HG03064 (cell line): Measurements from ENCODE around the gene ZBED1.
"Not testable (repeated sequence)": the region's sequence is repeated elsewhere in the genome, so short reads cannot be mapped to it uniquely, and the experiment has no call there.

Source experiments
- ATAC-seq: cut with Tn5 transposase; IDR thresholded peaks from one replicate; pipeline ENCODE4 v1.9.1; 2021; ENCODE audit warnings: low read depth; ENCODE audit not compliant: unreplicated experiment

The ZBED1 gene

DNA sequence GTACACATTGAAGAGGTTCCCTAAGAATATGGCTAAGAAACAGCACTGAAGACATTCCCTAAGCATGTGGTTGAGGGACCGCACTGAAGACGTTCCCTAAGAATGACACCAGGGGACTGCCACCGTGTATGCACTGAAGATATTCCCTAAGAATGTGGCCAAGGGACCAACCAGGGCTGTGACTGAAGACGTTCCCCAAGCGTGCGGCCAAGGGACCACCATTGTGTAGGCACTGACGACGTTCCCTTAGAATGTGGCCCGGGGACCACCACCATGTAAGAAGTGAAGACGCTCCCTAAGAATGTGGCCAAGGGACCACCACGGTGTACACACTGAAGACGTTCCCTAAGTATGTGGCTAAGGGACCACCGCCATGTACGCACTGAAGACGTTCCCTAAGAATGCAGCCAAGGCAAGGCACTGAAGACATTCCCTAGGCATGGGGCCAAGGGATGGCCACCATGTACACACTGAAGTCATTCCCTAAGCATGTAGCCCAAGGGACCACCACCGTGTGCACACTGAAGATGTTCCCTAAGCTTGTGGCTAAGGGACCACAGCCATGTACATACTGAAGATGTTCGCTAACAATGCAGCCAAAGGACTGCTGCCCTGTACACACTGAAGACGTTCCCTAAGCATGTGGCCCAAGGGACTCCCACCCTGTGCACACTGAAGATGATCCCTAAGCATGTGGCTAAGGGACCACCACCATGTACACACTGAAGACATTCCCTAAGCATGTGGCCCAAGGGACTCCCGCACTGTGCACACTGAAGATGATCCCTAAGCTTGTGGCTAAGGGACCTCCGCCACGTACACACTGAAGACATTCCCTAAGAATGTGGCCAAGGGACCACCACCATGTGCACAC lies 22.0 kb downstream of the ZBED1 start:
- ATAC-seq: no peak

DNA sequence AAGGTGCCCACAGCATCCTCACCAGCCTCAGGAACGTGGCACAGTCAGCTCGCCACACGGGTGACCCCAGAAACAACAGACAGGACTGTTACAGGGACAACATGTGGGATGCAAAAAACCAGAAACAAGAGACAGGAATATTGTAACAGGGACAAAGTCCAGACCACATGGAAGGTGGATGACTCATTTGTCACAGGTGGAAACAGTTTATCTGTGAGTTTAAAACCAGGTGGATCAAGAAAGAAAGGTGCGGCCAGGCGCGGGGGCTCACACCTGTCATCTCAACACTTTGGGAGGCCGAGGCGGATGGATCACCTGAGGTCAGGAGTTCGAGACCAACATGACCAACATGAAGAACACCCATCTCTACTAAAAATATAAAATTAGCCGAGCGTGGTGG lies 23.5 kb downstream of the ZBED1 start:
- not testable (repeated sequence) for ATAC-seq

GRCh38 chrX:2474963-2475726 lies 25.6 kb downstream of the ZBED1 start:
- no peak for ATAC-seq

DNA sequence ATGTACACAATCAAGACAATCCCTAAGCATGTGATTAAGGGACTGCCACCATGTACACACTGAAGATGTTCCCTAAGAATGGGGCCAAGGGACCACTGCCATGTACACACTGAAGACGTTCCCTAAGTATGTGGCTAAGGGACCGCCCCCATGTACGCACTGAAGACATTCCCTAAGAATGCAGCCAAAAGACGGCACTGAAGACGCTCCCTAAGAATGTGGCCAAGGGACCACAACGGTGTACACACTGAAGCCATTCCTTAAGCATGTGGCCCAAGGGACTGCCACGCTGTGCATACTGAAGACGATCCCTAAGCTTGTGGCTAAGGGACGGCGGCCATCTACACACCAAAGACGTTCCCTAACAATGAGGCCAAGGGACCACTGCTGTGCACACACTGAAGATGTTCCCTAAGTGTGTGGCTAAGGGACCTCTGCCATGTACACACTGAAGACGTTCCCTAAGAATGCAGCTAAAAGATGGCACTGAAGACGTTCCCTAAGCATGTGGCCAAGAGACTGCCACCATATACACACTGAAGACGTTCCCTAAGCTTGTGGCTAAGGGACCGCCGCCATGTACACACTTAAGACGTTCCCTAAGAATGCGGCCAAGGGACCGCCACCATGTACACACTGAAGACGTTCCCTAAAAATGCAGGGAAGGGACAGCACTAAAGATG lies 26.4 kb downstream of the ZBED1 start:
- ATAC-seq: no peak

- not testable (repeated sequence) for ATAC-seq
Observed at GRCh38 chrX:2473064-2473463, 27.7 kb downstream of the ZBED1 start.

GRCh38 chrX:2471641-2472040 lies 29.1 kb downstream of the ZBED1 start:
- no peak for ATAC-seq

- ATAC-seq: not testable (repeated sequence)
Observed at GRCh38 chrX:2471126-2471525, 29.6 kb downstream of the ZBED1 start.

DNA sequence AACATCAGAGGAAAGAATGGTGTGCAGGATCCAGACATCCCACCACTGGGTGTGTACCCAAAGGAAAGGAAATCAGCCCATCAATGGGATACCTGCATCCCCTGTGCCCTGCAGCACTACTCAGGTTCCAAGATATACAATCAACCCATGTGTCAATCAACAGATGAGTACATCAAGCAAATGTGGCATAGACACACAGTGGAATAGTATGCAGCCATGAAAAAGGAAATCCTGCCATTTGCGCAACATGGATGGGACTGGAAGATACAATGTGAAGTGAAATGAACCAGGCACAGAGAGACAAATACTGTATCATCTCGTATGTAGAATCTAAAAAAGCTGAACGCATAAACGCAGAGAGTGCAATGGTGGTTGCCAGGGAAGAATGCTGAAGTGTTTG lies 30.9 kb downstream of the ZBED1 start:
- ATAC-seq: not testable (repeated sequence)

DNA sequence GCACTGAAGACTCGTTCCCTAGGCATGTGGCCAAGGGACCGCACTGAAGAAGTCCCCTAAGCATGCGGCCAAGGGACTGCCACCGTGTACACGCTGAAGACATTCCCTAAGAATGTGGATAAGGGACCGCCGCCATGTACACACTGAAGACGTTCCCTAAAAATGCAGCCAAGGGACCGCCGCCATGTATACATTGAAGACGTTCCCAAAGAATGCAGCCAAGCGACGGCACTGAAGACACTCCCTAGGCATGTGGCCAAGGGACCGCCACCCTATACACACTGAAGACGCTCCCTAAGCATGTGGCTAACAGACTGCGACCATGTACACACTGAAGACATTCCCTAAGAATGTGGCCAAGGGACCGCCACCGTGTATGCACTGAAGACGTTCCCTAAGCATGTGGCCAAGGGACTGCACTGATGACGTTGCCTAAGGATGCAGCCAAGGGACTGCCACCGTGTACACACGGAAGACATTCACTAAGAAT lies 31.5 kb downstream of the ZBED1 start:
- ATAC-seq: no peak

DNA sequence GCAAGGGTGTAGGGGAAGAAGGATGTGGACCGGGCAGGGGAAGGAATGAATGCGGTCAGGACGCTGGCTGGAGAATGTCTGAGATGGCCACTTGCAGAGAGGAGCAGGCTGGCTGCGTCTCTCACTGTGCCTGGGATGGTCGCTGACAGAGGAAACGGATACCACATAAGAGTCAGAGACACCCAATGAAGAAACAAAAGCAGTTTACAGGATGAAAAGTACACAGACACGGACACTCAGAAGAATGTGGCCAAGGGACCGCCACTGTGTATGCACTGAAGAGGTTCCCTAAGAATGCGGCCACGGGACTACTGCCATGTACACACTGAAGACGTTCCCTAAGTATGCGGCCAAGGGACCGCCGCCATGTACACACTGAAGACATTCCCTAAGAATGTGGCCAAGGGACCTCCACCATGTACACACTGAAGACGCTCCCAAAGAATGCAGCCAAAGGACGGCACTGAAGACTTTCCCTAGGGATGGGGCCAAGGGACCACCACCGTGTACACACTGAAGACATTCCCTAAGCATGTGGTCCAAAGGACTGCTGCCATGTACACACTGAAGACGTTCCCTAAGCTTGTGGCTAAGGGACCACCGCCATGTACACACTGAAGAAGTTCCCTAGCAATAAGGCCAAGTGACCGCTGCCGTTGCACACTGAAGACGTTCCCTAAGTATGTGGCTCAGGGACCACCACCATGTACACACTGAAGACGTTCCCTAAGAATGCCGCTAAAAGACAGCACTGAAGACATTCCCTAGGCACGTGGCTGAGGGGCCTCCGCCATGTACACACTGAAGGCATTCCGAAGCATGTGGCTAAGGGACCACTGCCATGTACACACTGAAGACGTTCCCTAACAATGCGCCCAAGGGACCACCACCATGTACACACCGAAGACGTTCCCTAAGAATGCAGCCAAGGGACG lies 32.2 kb downstream of the ZBED1 start:
- ATAC-seq: no peak

- ATAC-seq: no peak
Observed at GRCh38 chrX:2466876-2467656, 33.7 kb downstream of the ZBED1 start.

DNA sequence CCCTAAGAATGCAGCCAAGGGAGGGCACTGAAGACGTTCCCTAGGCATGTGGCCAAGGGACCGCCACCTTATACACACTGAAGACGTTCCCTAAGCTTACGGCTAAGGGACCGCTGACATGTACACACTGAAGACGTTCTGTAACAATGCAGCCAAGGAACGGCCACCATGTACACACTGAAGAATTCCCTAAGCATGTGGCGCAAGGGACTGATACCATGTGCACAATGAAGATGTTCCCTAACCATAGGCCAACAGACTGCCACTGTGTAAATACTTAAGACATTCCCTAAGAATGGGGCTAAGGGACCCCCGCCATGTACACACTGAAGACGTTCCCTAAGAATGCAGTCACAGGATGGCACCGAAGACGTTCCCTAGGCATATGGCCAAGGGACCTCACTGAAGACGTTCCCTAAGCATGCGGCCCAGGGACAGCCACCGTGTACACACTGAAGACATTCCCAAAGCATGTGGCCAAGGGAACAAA lies 36.1 kb downstream of the ZBED1 start:
- ATAC-seq: no peak

DNA sequence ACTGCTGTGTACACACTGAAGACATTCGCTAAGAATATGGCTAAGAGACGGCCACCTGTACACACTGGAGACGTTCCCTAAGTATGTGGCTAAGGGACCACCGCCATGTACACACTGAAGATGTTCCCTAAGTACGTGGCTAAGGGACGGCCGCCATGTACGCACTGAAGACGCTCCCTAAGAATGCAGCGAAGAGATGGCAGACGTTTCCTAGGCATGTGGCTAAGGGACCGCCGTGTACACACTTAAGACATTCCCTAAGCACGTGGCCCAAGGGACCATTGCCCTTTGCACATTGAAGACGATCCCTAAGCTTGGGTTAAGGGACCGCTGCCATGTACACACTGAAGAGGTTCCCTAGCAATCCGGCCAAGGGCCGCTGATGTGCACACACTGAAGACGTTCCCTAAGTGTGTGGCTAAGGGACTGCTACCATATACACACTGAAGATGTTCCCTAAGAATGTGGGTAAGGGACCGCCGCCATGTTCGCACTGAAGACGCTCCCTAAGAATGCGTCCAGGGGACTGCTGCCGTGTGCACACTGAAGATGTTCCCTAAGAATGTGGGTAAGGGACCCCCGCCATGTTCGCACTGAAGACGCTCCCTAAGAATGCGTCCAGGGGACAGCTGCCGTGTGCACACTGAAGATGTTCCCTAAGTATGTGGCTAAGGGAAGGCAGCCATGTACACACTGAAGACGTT lies 36.7 kb downstream of the ZBED1 start:
- no peak for ATAC-seq

DNA sequence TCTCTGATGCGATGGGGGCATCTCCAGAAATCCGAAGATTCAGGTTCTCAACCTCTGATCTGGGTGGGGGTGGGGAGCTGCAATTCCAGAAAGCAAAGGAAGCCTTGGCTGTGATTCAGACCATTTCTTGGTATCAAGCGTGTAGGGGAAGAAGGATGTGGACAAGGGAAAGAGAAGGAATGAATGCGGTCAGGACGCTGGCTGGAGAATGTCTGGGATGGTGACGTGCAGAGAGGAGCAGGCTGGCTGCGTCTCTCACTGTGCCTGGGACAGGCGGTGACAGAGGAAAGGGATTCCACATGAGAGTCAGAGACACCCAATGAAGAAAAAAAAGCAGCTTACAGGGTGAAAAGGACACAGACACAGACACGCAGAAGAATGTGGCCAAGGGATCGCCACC lies 37.3 kb downstream of the ZBED1 start:
- ATAC-seq: not testable (repeated sequence)

DNA sequence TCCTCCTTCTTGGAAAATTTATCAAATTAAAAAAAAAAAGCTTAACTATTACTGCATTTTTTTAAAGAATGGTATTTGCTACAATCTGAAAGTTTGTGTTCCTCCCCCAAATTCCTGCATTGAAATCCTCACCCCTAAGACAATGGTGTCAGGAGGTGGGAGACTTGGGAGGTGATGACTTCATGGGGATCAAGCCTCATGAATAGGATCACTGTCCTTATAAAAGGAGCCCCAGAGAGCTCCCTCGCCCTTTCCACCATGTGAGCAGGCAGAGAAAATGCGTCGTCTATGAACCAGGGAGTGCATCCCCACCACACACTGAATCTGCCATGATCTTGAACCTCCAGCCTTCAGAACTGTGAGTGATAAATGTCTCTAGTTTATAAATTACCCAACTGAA lies 38.0 kb downstream of the ZBED1 start:
- ATAC-seq: no peak

GRCh38 chrX:2462074-2462473 lies 38.7 kb downstream of the ZBED1 start:
- no peak for ATAC-seq

DNA sequence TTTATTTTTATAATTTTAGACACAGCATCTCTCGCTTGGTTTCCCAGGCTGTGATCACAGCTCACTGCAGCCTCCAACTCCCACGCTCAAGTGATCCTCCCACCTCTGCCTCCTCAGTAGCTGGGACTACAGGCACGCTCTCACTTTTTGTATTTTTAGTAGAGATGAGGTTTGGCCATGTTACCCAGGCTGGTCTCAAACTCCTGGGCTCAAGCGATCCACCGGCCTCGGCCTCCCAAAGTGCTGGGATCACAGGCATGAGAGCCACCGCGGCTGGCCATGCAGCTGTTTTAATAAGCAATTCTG lies 39.1 kb downstream of the ZBED1 start:
- ATAC-seq: no peak

DNA sequence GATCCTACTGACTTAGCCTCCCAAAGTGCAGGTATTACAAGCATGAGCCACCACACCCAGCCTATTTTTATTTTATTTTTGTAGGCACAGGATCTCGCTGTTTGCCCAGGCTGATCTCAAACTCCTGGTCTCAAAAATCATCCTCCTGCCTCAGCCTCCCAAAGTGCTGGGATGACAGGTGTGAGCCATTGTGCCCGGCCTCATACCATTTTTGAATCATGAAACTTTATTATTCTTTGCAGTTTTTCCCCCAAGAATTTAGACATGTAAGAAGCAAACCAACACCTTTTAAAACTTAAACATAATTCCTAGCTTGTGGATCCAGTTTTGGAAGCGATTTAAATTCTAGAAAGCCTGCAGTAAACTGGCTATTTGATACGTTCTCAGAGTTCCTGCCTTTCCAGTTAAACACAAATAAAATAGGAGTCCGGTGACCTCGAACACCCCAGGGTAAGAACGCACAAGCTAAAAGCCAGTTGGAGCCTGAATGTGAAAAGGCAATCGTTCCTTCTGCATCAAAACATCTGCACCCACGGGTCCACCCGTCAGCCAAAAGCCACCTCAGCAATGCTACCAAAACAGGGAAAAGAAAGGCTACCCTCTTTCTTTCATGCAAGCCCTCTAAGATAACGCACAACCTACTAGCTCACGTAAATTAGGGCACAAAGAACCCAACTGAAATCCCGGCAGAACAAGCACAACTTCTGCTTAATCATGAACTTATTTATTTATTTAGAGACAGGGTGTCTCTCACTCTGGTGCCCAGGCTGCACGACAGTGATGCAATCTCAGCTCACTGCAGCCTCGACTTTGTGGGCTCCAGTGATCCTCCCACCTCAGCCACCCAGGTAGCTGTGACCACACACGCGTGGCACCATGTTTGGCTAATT lies 39.7 kb downstream of the ZBED1 start:
- not testable (repeated sequence) for ATAC-seq
